Measurements from ENCODE around the gene PI16. TPM values are rescaled to one million over a fixed set of nuclear protein-coding genes. Genes with fewer than 3 reads are reported as not detected.

The PI16 gene
- polyA plus RNA-seq, 3 donors, result 0.22 TPM; not detected in 2

- intact Hi-C loops (cut with micrococcal nuclease), result no loop called here
- peak in 2 of 3 donors; percentile 33 to 37 for DNase-seq
- Histone ChIP-seq H3K27ac (ENCODE audit: low read depth in 1 of 2, low read length in 2 of 2) (no peak overlapping the region), H3K4me1 (ENCODE audit: control insufficient read depth in 1 of 2, insufficient read depth in 2 of 2, low read length in 2 of 2) (peaks cover 7 to 12% of the 10 kb centered on the region in 2 donors), H4K20me1 (ENCODE audit: insufficient read depth, low read length) (no peaks in the 10 kb centered on the region), H2AFZ (ENCODE audit: insufficient read depth, low read depth, low read length, poor library complexity, severe bottlenecking) (no peak overlapping the region), H3K79me2 (ENCODE audit: insufficient read depth, low read length) (no peaks in the 10 kb centered on the region), H3K4me3 (replicated peaks in 1 of 3; ENCODE audit: low read depth in 2 of 3, low read length in 3 of 3) (no peak overlapping the region), H3K27me3 (ENCODE audit: control insufficient read depth in 2 of 2, insufficient read depth in 2 of 2, low read length in 2 of 2) (peaks cover 11 to 46% of the 10 kb centered on the region in 2 donors), H3K9ac (ENCODE audit: insufficient read depth, low read length, poor library complexity, severe bottlenecking) (no peak overlapping the region), H3K9me3 (replicated peaks in 1 of 2; ENCODE audit: control insufficient read depth in 1 of 2, insufficient read depth in 1 of 2, low read length in 2 of 2) (no peaks in the 10 kb centered on the region), H3K36me3 (replicated peaks in 1 of 2; ENCODE audit: control insufficient read depth in 1 of 2, insufficient read depth in 2 of 2, low read length in 2 of 2) (no peaks in the 10 kb centered on the region), H3K4me2 (replicated peaks; ENCODE audit: extremely low read depth, low read length, poor library complexity, severe bottlenecking) (no peak overlapping the region)
- no peak overlapping the region for H3K27ac Mint-ChIP-seq
- H3K9me3 Mint-ChIP-seq, result peaks cover 0 to 5% (median 0%) of the 10 kb centered on the region in 7 donors
- WGBS (ENCODE audit: insufficient coverage), result 44% methylated on average over 4 of the region's 6 CpGs
- H3K36me3 Mint-ChIP-seq, result no peaks in the 10 kb centered on the region
- H3K4me3 Mint-ChIP-seq, result peak overlapping the region in 1 of 2 donors; percentile 58
- H3K27me3 Mint-ChIP-seq (ENCODE audit: low read depth in 3 of 3), result peaks cover 44 to 48% (median 46%) of the 10 kb centered on the region in 3 donors
- TF ChIP-seq, protein P1, sequence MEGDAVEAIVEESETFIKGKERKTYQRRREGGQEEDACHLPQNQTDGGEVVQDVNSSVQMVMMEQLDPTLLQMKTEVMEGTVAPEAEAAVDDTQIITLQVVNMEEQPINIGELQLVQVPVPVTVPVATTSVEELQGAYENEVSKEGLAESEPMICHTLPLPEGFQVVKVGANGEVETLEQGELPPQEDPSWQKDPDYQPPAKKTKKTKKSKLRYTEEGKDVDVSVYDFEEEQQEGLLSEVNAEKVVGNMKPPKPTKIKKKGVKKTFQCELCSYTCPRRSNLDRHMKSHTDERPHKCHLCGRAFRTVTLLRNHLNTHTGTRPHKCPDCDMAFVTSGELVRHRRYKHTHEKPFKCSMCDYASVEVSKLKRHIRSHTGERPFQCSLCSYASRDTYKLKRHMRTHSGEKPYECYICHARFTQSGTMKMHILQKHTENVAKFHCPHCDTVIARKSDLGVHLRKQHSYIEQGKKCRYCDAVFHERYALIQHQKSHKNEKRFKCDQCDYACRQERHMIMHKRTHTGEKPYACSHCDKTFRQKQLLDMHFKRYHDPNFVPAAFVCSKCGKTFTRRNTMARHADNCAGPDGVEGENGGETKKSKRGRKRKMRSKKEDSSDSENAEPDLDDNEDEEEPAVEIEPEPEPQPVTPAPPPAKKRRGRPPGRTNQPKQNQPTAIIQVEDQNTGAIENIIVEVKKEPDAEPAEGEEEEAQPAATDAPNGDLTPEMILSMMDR (IDR thresholded peaks at IDR 0.05), result no peak
- H3K4me1 Mint-ChIP-seq, result peaks cover 13% of the 10 kb centered on the region
Observed at GRCh38 chr6:36955136-36955535, 598 bp downstream of the PI16 start.

DNA sequence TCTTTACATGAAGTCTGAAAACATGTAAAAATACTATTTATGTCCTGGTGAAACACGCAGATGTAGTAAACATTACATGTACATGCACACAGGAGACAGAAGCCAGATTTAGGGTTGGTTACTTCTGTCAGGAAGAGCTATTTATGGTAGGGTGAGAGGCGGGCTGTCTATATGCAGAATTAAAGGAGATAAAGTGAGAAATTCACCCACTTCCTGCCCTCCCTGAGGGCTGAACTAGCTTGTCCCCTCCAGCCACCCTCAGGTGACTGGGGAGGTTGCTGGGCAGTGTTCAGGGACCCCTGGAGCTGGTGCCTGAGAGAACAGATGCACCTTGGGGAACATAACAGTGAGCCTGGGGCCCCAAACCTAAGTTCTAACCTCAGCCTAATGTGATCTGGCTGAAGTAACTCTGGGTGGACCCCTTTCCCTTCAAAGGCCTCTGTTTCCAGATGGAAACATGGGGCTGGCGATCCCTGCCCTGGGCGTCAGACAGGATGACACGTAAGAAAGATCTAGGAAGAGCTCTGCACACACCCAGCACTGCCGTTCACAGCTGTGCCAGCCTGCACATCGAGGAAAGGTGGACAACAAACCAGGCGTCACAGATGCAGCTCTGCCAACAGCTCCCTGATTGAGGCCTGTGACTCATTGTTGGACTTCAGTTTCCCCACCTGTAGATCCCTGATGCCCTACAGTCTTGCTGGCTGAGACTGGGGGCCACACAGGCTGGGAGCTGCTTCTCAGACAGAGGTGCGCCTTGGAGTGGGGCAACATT lies 1.3 kb downstream of the PI16 start:
- WGBS (ENCODE audit: insufficient coverage), result 73% methylated on average over 7 of the region's 9 CpGs
- Histone ChIP-seq H3K36me3 (replicated peaks in 1 of 2; ENCODE audit: control insufficient read depth in 1 of 2, insufficient read depth in 2 of 2, low read length in 2 of 2) (no peaks in the 10 kb centered on the region), H3K27ac (ENCODE audit: low read depth in 1 of 2, low read length in 2 of 2) (no peak overlapping the region), H3K9me3 (replicated peaks in 1 of 2; ENCODE audit: control insufficient read depth in 1 of 2, insufficient read depth in 1 of 2, low read length in 2 of 2) (no peaks in the 10 kb centered on the region), H3K4me3 (replicated peaks in 1 of 3; ENCODE audit: low read depth in 2 of 3, low read length in 3 of 3) (no peak overlapping the region), H3K27me3 (ENCODE audit: control insufficient read depth in 2 of 2, insufficient read depth in 2 of 2, low read length in 2 of 2) (peaks cover 11 to 49% of the 10 kb centered on the region in 2 donors), H3K9ac (ENCODE audit: insufficient read depth, low read length, poor library complexity, severe bottlenecking) (no peak overlapping the region), H3K79me2 (ENCODE audit: insufficient read depth, low read length) (no peaks in the 10 kb centered on the region), H3K4me2 (replicated peaks; ENCODE audit: extremely low read depth, low read length, poor library complexity, severe bottlenecking) (no peak overlapping the region), H4K20me1 (ENCODE audit: insufficient read depth, low read length) (no peaks in the 10 kb centered on the region), H3K4me1 (ENCODE audit: control insufficient read depth in 1 of 2, insufficient read depth in 2 of 2, low read length in 2 of 2) (peaks cover 7 to 12% of the 10 kb centered on the region in 2 donors), H2AFZ (ENCODE audit: insufficient read depth, low read depth, low read length, poor library complexity, severe bottlenecking) (no peak overlapping the region)
- Mint-ChIP-seq H3K4me1 (peaks cover 13% of the 10 kb centered on the region), H3K27me3 (ENCODE audit: low read depth in 3 of 3) (peaks cover 48 to 50% (median 49%) of the 10 kb centered on the region in 3 donors), H3K4me3 (peak overlapping the region in 1 of 2 donors; percentile 63), H3K36me3 (no peaks in the 10 kb centered on the region), H3K27ac (no peak overlapping the region), H3K9me3 (peaks cover 0 to 3% (median 0%) of the 10 kb centered on the region in 7 donors)
- TF ChIP-seq, protein P1 (IDR thresholded peaks at IDR 0.05), result no peak
- DNase-seq, result no peak
- intact Hi-C loops (cut with micrococcal nuclease), result no loop called here

Data from CD14-positive monocyte (primary cell).